ENCODE results near the gene SCARB1. TPM values are rescaled to one million over a fixed set of nuclear protein-coding genes. Genes with fewer than 3 reads are reported as not detected.
"Not testable (repeated sequence)": the region's sequence is repeated elsewhere in the genome, so short reads cannot be mapped to it uniquely, and the experiment has no call there.

Gene SCARB1, protein sequence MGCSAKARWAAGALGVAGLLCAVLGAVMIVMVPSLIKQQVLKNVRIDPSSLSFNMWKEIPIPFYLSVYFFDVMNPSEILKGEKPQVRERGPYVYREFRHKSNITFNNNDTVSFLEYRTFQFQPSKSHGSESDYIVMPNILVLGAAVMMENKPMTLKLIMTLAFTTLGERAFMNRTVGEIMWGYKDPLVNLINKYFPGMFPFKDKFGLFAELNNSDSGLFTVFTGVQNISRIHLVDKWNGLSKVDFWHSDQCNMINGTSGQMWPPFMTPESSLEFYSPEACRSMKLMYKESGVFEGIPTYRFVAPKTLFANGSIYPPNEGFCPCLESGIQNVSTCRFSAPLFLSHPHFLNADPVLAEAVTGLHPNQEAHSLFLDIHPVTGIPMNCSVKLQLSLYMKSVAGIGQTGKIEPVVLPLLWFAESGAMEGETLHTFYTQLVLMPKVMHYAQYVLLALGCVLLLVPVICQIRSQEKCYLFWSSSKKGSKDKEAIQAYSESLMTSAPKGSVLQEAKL
- total RNA-seq (2014; rRNA removed; shearing (Covaris generic)), result 18.6 and 19.5 TPM in 2 replicates
- 23.8 and 27.7 TPM in 2 replicates for polyA plus RNA-seq (2015; cell fraction: cytosol; rRNA removed)
- 41.9 and 46.0 TPM in 2 replicates for polyA plus RNA-seq (2015; cell fraction: nucleus; rRNA removed)

DNA sequence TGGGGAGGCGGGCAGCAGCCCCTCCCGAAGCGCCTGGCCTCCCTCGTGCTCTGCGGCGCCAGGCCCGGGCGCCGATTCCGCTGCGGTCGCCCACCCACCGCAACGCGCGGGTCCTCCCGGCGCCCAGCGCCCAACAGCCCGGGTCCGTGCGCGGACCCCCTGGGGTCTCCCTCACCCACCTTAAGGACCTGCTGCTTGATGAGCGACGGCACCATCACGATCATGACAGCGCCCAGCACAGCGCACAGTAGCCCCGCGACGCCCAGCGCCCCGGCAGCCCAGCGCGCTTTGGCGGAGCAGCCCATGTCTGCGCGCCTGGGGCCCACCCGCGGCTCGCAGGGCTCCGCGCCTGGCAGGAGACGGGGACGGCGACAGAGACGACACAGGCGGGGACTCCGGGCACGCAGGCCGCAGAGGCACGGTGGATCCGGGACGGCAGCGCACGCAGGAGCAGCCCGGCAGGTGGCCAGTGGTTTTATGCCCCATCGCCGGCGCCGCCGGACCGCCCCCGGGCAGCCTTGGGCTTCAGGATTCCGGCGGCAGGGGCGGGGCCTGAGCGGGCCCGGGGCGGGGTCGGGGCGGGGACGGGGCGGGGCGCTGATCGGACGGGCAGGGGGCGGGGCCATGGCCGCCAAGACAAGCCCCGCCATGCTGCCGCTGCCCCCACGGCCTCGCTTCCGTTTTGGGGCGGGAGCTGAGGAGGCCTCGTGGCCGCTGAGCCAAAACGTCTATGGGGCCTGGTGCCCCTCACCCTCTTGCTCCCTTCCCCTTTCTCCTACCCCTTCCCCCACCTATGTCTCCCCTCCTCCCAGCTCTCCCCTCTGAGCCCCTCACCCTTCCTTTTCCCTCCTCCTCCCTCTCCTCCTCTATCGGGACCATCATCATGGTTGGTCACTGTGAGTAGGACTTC is at the start of gene SCARB1:
SCARB1 (minus strand) TSS at position 449 of the 910 bp plus-strand sequence; CDS start at position 305, 144 bp downstream.
- DNase-seq (ENCODE audit: low read depth), result peak; percentile 37

GRCh38 chr12:124912529-124913287 is 49.0 kb upstream of the SCARB1 start:
- not testable (repeated sequence) for DNase-seq (ENCODE audit: low read depth)

DNA sequence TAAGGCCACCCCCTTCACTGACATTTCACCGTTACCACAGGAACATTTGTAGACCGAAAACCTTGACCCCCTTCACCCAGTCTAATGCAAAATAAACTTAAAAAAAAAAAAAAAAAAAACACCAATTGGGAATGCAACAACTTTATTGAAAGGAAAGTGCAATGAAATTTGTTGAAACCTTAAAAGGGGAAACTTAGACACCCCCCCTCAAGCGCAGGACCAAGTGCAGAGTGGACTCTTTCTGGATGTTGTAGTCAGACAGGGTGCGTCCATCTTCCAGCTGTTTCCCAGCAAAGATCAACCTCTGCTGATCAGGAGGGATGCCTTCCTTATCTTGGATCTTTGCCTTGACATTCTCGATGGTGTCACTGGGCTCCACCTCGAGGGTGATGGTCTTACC is 47.9 kb upstream of the SCARB1 start:
- not testable (repeated sequence) for DNase-seq (ENCODE audit: low read depth)

DNA sequence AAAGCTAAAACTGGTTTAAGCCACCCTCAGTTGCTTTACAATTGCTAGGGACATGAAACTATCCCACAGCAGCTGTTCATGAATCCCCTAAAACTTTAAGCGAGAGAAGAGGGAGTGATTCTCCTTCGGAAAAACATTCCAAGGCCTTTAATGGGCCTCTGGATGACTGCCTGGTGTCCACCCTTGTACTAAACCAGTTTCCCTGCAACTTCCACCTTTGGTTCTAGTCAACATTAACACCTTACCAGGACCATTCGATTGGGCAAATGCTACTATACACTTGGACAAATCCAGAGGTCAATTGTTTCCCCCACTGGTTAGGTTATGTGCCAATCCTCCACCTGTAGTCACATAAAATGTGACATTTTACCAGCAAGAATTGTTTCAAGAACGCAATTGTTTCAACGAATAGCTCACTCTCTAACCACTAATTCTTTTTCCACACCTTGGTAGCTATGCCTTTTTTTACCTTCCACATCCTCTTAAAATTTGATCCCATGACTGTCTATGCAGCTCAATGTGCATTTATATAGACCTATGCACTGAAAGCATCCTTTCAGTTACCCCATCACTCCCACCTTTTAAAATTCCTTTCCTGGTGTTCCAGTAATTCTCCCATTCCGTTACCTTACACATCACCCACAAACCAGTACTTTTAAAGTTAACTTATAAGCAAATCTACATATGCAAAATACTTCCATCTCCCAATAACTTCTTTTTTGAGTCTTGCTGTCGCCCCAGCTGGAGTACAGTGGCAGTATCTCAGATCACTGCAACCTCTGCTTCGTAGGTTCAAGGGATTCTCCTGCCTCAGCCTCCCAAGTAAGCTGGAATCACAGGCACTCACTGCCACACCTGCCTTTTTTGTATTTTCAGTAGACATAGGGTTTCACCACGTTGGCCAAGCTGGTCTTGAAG is 47.2 kb upstream of the SCARB1 start:
- DNase-seq (ENCODE audit: low read depth), result peak; percentile 22

- peak; percentile 35 for DNase-seq (ENCODE audit: low read depth)
These were observed 46.3 kb upstream of the SCARB1 start for GRCh38 chr12:124909831-124910560.

DNA sequence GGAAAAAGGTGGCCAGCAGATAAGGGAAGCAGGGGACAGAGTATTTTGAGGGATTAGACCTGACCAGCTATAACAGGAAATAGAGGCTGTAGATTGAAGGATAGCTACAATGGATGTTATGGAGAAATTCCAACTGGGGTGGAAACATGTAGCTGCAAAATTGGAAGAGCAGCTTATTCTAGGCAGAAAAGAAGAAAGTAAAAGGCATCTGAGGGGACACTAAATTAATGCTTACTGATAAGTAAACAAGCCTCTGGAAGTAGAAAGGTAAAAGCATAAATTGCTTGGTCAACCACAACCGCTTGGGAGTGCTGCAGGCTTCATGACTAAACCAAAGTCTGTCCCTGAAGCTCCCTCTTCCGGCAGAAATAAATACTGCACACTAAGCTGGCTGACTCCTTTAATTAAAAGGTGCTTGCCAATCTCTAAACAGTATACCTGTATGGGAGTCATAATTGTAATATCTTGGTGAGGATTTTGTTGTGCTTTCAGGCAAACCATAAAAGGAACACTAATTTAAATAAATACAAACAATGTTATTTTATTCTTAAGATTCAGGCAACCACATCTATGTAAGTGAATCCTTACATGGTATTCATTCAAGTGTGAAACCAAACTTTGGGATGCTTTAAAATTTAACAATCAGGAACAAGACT is 43.1 kb upstream of the SCARB1 start:
- peak; percentile 83 for DNase-seq (ENCODE audit: low read depth)

DNA sequence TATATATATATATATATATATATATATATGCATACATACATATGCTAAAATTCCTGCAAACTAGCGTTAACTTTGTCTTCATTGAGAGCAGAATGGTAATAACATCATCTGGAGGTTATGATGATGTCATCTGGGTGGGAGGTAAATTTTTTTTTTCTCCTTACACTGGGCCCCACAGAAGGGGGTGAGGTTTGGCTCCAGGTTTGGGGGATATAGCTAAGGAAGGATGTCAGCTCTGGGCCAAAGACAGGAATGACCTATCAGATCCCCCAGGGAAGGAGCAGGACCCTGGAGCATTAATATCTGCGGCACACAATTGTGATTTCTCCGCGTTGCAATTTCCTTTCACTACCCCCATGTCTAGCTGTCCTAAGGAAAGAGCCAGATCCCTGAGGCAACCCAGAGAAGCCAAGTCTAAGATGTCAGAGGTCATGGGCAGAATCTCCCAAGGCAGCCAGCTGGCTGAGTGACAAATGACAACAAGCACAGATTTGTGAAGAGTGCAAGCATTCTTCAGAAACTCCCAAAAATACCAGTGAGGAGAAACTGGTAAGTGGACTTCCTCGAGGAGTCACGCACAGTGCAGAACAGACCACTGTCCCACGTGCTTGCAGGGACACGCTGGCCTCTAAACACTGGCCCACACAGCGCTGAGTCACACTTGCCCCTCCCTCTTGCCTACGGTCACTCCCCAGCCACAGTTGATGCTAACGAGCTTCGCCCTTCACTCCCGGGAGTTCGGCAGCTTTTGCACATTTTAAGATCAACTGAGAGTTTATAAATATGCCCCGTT is 40.8 kb upstream of the SCARB1 start:
- peak; percentile 84 for DNase-seq (ENCODE audit: low read depth)

GRCh38 chr12:124902916-124903315 is 39.3 kb upstream of the SCARB1 start:
- DNase-seq (ENCODE audit: low read depth), result no peak

DNA sequence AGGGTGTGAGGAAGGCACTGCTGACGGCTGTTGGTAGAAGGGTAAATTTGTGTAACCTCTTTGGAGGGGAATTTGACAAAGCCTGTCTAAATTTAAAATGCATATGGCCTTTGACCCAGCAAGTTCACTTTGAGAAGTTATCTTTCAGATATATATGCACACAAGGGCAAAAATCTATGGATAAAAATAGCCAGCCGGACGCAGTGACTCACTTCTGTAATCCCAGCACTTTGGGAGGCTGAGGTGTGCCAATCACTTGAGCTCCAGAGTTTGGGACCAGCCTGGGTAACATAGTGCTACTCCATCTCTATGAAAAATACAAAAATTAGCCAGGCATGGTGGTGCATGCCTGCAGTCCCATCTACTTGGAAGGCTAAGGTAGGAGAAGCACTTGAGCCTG is 37.3 kb upstream of the SCARB1 start:
- DNase-seq (ENCODE audit: low read depth), result peak; percentile 51

DNA sequence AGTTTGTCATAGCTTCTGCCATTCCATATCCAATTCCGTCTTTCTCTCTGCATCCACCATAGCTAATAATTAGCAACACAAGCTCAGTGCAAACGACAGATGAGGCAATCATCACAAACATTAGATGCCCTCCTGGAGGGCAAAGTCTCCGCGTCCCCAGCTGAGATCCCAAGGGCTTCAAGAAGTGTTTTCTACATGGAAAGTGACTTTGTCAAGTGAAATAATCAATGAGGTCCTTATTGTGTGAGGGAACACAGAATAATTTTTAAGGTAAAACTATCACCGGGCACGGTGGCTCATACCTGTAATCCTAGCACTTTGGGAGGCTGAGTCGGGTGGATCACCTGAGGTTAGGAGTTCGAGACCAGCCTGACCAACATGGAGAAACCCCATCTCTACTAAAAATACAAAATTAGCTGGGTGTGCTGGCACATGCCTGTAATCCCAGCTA is 36.7 kb upstream of the SCARB1 start:
- DNase-seq (ENCODE audit: low read depth), result not testable (repeated sequence)

GRCh38 chr12:124898923-124899294 is 35.2 kb upstream of the SCARB1 start:
- DNase-seq (ENCODE audit: low read depth), result no peak

DNA sequence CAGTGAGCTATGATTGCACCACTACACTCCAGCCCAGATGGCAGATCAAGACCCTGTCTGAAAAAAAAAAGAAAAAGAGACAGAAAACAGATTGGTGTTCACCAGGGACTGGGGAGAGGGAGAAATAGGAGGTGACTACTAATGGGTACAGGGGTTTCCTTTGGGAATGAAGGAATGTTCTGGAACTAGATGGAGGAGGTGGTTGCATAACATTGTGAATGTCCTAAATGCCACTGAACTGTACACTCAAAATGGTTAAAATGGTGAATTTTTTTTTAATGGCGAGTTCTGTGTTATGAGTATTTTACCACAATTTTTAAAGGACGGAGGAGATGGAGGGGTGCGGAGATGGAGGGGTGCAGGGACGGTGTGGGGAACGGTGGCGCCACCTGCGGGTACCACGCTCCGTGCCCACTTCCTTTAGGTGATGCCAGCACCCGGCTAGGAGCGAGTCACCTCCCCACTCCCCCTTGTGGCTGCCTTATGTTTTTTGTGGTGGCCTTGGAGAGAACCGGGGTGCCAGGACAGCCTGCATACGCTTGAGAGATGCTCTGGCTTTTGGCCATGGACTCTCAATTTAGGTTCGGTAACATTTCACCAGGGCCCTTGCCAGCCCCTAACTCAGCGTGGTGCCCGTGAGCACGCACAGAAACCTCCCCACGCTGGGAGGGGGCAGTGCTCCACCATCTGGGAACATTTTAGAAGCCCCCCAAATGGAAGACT is 34.7 kb upstream of the SCARB1 start:
- DNase-seq (ENCODE audit: low read depth), result peak; percentile 41

- DNase-seq (ENCODE audit: low read depth), result no peak
These were observed 32.8 kb upstream of the SCARB1 start for GRCh38 chr12:124896461-124896860.

DNA sequence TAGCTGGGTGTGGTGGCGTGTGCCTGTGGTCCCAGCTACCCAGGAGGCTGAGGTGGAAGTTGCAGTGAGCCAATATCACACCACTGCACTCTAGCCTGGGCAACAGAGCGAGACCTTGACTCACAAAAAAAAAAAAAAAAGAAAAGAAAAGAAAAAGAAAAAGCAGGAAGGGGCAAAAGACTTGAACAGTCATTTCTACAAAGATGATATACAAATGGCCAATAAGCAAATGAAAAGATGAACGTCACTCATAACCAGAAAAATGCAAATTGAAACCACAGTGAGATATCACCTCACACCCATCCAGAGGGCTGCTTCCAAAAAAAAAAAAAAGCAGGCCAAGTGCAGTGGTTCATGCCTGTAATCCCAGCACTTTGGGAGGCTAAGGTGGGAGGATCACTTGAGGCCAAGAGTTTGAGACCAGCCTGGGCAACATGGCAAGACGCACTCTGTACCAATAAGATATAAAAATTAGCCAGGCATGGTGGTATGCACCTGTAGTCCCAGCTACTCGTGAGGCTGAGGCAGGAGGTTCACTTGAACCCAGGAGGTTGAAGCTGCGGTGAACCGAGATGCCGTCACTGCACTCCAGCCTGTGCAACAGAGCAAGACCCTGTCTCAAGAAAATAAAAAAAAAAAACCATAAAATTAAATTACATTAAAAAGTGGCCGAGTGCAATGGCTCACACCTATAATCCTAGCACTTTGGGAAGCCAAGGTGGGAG is 30.3 kb upstream of the SCARB1 start:
- DNase-seq (ENCODE audit: low read depth), result no peak

GRCh38 chr12:124888260-124888659 is 24.6 kb upstream of the SCARB1 start:
- no peak for DNase-seq (ENCODE audit: low read depth)

DNA sequence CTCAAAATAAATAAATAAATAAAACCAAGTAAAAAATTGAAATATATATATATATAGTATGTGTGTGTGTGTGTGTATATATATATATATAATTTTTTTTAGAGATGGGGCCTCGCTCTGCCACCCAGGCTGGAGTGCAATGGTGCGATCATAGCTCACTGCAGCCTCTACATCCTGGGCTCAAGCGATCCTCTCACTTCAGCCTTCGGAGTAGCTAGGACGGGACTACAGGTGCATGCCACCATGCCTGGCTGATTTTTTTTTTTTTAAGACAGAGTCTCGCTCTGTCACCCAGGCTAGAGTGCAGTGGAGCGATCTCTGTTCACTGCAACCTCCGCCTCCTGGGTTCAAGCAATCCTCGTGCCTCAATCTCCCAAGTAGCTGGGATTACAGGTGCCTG is 24.1 kb upstream of the SCARB1 start:
- DNase-seq (ENCODE audit: low read depth), result not testable (repeated sequence)
